Epithelial cell of alveolus of lung (primary cell): ENCODE results near the gene SPTBN2. TPM values are rescaled to one million over a fixed set of nuclear protein-coding genes. Genes with fewer than 3 reads are reported as not detected.

Experiments used
- total RNA-seq: library from RNA; depleted of rRNA; stranded (reverse); fragments of >200 nt; gene quantifications from 2 replicates; pipeline ENCODE4 v1.2.1, GENCODE V29; 2015

Gene SPTBN2
- 0.88 and 6.9 TPM in 2 replicates for total RNA-seq

DNA sequence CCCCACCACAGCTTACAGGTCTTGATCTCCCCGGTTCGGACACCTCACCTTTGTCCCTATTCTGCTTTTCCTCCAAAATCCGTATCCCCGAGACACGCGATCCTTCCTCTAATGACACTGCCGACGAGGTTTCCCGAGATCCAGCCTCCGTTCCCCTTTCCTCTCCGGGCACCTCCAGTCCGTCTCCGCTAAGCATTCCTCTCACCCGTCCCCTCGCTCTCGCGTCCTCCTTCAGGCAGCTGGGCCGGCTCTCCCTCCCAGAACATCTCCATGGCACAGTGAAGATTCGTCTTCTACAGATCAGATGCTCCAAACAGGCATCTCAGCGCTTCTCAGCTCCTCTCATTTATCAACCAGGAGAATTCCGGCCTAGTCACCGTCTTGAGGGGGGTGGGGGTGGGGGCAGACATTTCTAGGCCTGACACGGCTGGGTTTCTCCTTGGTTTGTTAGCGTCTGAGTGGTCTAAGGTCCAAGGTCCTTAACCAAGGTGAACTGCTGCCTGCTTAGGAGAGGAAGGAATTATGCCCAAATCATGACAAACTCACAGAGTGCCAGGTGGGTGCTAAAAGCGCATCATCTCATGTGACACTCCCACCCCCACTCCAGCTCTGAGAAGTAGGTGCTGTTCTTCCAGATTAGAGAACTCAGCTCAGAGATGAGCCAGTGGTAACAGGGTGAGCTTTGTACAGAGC lies at the start of gene SPTBN2:
TSS of gene SPTBN2 (minus strand) at position 524 of the 693 bp plus-strand sequence. CDS start 7,976 bp downstream, outside the sequence.

DNA sequence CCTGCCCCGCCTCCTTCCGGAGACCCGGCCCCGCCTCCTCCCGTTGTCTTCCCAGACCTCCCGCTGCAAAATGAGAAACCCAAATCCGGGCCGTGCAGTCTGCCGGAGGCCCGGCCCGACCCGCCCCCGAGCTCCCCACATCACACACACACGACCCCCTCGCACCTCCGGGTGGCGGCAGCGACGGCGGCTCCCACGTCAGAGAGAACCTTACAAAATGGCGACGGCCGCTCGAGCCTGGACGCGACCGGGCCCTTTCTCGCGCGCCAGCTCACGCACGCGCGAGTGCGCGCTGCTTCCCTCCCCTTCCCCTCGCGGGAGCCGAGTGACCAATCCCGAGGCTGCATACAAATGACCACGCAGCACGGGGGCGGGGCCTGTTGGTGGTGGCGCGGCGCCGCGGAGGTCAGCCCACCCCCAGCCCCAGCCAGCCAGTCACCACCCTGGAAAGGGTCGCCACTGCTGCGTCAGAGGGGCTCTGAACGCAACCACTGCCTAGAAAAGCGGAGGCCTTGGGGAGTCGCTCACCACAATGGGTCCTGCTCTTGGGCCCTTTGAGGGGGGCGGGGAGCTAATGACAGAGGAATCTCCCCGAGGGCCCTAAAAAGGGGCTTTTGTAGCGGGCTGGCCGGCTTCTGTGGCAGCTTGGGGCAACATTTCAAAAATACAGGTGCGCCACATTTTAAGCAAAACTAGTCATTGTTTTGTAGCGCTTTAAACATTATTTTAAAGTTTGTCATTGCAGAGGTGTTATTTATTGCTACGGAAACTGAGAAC lies 51.2 kb downstream of the SPTBN2 start, which contains the start of gene RBM4B:
TSS of gene RBM4B (minus strand) at position 289 of the 777 bp plus-strand sequence. CDS start 808 bp downstream, outside the sequence.

DNA sequence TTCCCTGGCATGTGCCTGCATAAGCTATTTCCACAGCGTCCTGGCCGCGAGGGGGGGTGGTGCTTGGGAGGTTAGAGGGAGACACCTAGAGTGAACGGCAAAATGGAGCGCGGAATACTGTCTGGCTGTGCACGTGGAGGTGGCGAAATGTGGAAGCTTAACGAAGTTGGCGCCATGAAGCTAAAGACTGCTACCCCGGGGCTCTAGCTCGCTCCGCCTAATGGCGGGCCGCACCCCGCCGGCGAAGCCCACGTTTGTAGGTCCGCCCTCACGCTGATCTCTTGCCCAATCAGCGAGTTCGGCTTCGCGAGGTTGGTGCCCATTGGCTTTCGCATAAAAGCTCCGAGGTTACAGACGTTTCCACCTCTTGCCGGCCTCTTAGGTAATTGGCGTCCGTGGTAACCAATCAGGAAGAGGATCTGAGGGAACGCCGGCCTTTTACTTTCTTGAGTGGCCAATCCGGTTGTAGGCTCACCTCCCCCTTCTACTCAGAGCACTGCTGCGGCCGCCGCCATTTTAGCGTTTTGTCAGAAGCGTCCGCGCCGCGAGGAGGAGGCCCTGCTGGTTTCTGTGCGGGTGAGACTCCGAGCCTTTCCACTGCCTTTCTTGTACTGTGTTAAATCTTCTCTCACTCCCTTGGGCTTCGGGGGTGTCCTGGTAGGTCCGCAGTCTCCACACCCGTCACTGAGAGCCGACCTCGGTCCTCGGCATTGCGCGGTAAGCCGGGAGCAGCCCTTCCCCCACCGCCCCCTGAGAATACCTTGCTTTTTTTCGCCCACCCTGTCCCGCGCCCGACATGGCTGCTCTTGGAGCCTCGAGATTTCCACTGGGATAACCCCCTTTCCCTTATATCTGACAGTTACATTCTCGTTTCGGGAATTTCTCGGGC lies 90.6 kb downstream of the SPTBN2 start, which contains the start of gene RBM4:
TSS of gene RBM4 (plus strand) at position 527 of the 889 bp plus-strand sequence. CDS start 1,009 bp downstream, outside the sequence.

Other genes starting within 250 kb of the SPTBN2 start
- 40.3 and 61.2 TPM in 2 replicates for gene DPP3, start 248.8 kb downstream of the SPTBN2 start, total RNA-seq
- gene BBS1, start 218.6 kb downstream of the SPTBN2 start, total RNA-seq = 17.3 and 66.4 TPM in 2 replicates
- 27.7 and 33.5 TPM in 2 replicates for gene ZDHHC24, start 183.2 kb downstream of the SPTBN2 start, total RNA-seq
- 3.3 TPM in 1 of 2 replicates, not detected in the other for gene ACTN3, start 182.3 kb downstream of the SPTBN2 start, total RNA-seq
- gene CTSF, start 160.6 kb downstream of the SPTBN2 start, total RNA-seq = 20.9 and 146 TPM in 2 replicates
- 0.26 TPM in 1 of 2 replicates, not detected in the other for gene CCDC87, start 136.2 kb downstream of the SPTBN2 start, total RNA-seq
- gene CCS, start 136.0 kb downstream of the SPTBN2 start, total RNA-seq = 26.6 and 44.9 TPM in 2 replicates
- gene RBM14, start 112.6 kb downstream of the SPTBN2 start, total RNA-seq = 41.2 and 69.5 TPM in 2 replicates
- gene RBM4, start 90.5 kb downstream of the SPTBN2 start, total RNA-seq = 107 and 143 TPM in 2 replicates
- gene RBM4B, start 51.3 kb downstream of the SPTBN2 start, total RNA-seq = 14.5 and 19.9 TPM in 2 replicates
- gene RCE1, start 114.2 kb upstream of the SPTBN2 start, total RNA-seq = 17.3 and 27.0 TPM in 2 replicates
- 32.2 and 33.5 TPM in 2 replicates for gene LRFN4, start 127.8 kb upstream of the SPTBN2 start, total RNA-seq
- gene PC, start 229.2 kb upstream of the SPTBN2 start, total RNA-seq = 51.1 and 92.1 TPM in 2 replicates
- gene C11orf86, start 246.1 kb upstream of the SPTBN2 start, total RNA-seq = 0.40 TPM in 1 of 2 replicates, not detected in the other